K562 (cell line): ENCODE results near the gene ECE2. TPM values are rescaled to one million over a fixed set of nuclear protein-coding genes. Genes with fewer than 3 reads are reported as not detected.

Experiments
- ATAC-seq: fragments of 200-7000 bp; cut with Tn5 transposase; 3 replicates; pipeline ENCODE4 v1.9.1; 2020; ENCODE audit warnings: moderate library complexity
- BruUV-seq: library from RNA; stranded (reverse); fragments of 400-500 nt; replicated peaks from 2 replicates; lab custom pipeline; 2021; lab: Mats Ljungman, UMichigan
- CTCF ChIA-PET: fragments of 300-600 bp; formaldehyde crosslinking; extraction: SDS; loops from one replicate; lab custom pipeline; 2021; ENCODE audit warnings: low intra/inter-chr PET ratio; lab: Yijun Ruan, JAX
- POLR2A ChIA-PET: fragments of 300-600, 350-650 bp; sonication (Branson Sonifier 250); formaldehyde crosslinking; extraction: SDS; loops from one replicate; lab custom pipeline; 2021; ENCODE audit warnings: antibody characterized with exemption, inconsistent platforms; lab: Yijun Ruan, JAX
- DNase-seq, 4 experiments: peaks; one replicate each; pipeline versions ENCODE4 v3.0.0 to v3.0.0-alpha.2; 2011 to 2018; ENCODE audit warnings: low spot score in 3 of 4, mixed read lengths in 3 of 4; ENCODE audit errors: extremely low read depth in 1 of 4
- FAIRE-seq: peaks from 2 replicates; lab custom pipeline; 2011; peaks lifted over from hg19 to GRCh38; lab: Jason Lieb, UNC
- H2AFZ ChIP-seq: 2 replicates; pipeline ENCODE4 v1.6.0; 2011; ENCODE audit warnings: low read depth, low read length, control low read depth, inconsistent platforms
- H3K27ac ChIP-seq: fragments of 200-600 bp; 3 replicates; pipeline ENCODE4 v1.8.0; 2011; ENCODE audit warnings: low read depth, mild to moderate bottlenecking, control low read depth, inconsistent platforms, low read length, moderate library complexity, mixed read lengths; ENCODE audit errors: extremely low read depth
- H3K27me3 ChIP-seq, 2 experiments: fragments of 300-600 bp in 1 of 2; 2 replicates in 1 of 2; 3 replicates in 1 of 2; pipeline versions ENCODE4 v1.6.0 to v1.8.0; 2011; ENCODE audit warnings: inconsistent platforms in 2 of 2, low read length in 2 of 2, mild to moderate bottlenecking in 1 of 2, mixed read lengths in 1 of 2, moderate library complexity in 1 of 2; ENCODE audit not compliant: control insufficient read depth in 2 of 2, insufficient read depth in 2 of 2
- H3K36me3 ChIP-seq: fragments of 300-600 bp; 3 replicates; pipeline ENCODE4 v1.8.0; 2011; ENCODE audit warnings: mild to moderate bottlenecking, low read length, inconsistent platforms; ENCODE audit not compliant: control insufficient read depth, insufficient read depth
- H3K4me1 ChIP-seq, 2 experiments: fragments of 200-600 bp in 1 of 2; replicated peaks in 1 of 2; 2 replicates in 1 of 2; 3 replicates in 1 of 2; pipeline versions ENCODE4 v1.5.1 to v1.8.0; 2011; ENCODE audit warnings: inconsistent platforms in 2 of 2, low read length in 2 of 2, mild to moderate bottlenecking in 1 of 2, mixed read lengths in 1 of 2, moderate library complexity in 1 of 2; ENCODE audit not compliant: control insufficient read depth in 2 of 2, insufficient read depth in 2 of 2
- H3K4me2 ChIP-seq: 2 replicates; pipeline ENCODE4 v1.6.1; 2011; ENCODE audit warnings: low read length, control low read depth, inconsistent platforms, mixed read lengths; ENCODE audit not compliant: insufficient read depth
- H3K4me3 ChIP-seq: fragments of 200-600 bp; sonication (generic), shearing (Covaris generic); 2 replicates; pipeline ENCODE4 v1.5.1; 2016; ENCODE audit warnings: control low read depth, inconsistent platforms
- H3K79me2 ChIP-seq: fragments of 200-600 bp; 3 replicates; pipeline ENCODE4 v1.8.0; 2011; ENCODE audit warnings: low read length, inconsistent platforms; ENCODE audit not compliant: control insufficient read depth, insufficient read depth
- H3K9ac ChIP-seq, 2 experiments: 2 replicates each; pipeline versions ENCODE4 v1.6.0 to v1.6.1; 2011; ENCODE audit warnings: low read depth in 2 of 2, low read length in 2 of 2, control low read depth in 1 of 2, inconsistent platforms in 1 of 2, mild to moderate bottlenecking in 1 of 2, mixed read lengths in 1 of 2; ENCODE audit not compliant: insufficient read depth in 1 of 2
- H3K9me1 ChIP-seq: one replicate; pipeline ENCODE4 v1.6.0; 2011; ENCODE audit warnings: inconsistent platforms, mild to moderate bottlenecking, low read length, moderate library complexity; ENCODE audit not compliant: control insufficient read depth, insufficient read depth
- H3K9me3 ChIP-seq: replicated peaks from 2 replicates; pipeline ENCODE4 v1.5.1; 2011; ENCODE audit warnings: low read depth, low read length, inconsistent platforms; ENCODE audit not compliant: control insufficient read depth, insufficient read depth
- H4K20me1 ChIP-seq: replicated peaks from 2 replicates; pipeline ENCODE4 v1.6.1; 2011; ENCODE audit warnings: low read length, inconsistent platforms, mixed read lengths; ENCODE audit not compliant: control insufficient read depth, insufficient read depth
- ESRRA ChIP-seq: fragments of 450-650 bp; IDR thresholded peaks from 2 replicates; pipeline ENCODE4 v1.6.1; 2014; ENCODE audit warnings: low read depth, mild to moderate bottlenecking, moderate library complexity, borderline replicate concordance
- HMG20B ChIP-seq: fragments of 250-450 bp; sonication (Bioruptor Pico); IDR thresholded peaks from 2 replicates; pipeline ENCODE4 v1.5.0; 2021; ENCODE audit warnings: mild to moderate bottlenecking
- MBD1 ChIP-seq: fragments of 250-450 bp; sonication (Bioruptor Pico); IDR thresholded peaks from 2 replicates; pipeline ENCODE4 v1.8.0; 2022; ENCODE audit warnings: inconsistent platforms
- MCM3 ChIP-seq: fragments of 450-650 bp; IDR thresholded peaks from 2 replicates; pipeline ENCODE4 v1.6.1; 2016
- RBM25 ChIP-seq: fragments of 200-400 bp; formaldehyde crosslinking; IDR thresholded peaks from 2 replicates; pipeline ENCODE4 v1.6.1; 2018; ENCODE audit warnings: low read length, low read depth, moderate library complexity; ENCODE audit not compliant: severe bottlenecking
- SNRNP70 ChIP-seq: fragments of 200-400 bp; formaldehyde crosslinking; optimal IDR thresholded peaks from 2 replicates; pipeline ENCODE3; 2017; ENCODE audit warnings: low read depth, low read length
- ZBTB49 ChIP-seq: sonication (generic); formaldehyde crosslinking; IDR thresholded peaks from 2 replicates; pipeline ENCODE4 v1.8.0; 2022; ENCODE audit warnings: missing genetic modification reagents, mild to moderate bottlenecking, borderline replicate concordance
- ZNF589 ChIP-seq: fragments of 200-800 bp; sonication (Bioruptor generic); IDR thresholded peaks from 2 replicates; pipeline ENCODE4 v1.6.1; 2016; ENCODE audit warnings: low read depth, missing genetic modification characterization, missing compliant biosample characterization
- ZNF695 ChIP-seq: fragments of 450-650 bp; formaldehyde crosslinking; IDR thresholded peaks from 2 replicates; pipeline ENCODE4 v1.4.0; 2020; ENCODE audit warnings: mild to moderate bottlenecking, moderate library complexity
- ZNF778 ChIP-seq: fragments of 450-650 bp; formaldehyde crosslinking; IDR thresholded peaks from 2 replicates; pipeline ENCODE4 v1.4.0; 2020; ENCODE audit warnings: mild to moderate bottlenecking, moderate library complexity
- WGBS: fragments of 100-300 bp; shearing (Covaris generic); methylation state at CpG from one replicate; pipeline ENCODE4 v1.1.6; 2016; ENCODE audit warnings: low coverage, mixed read lengths; ENCODE audit not compliant: insufficient coverage; ENCODE audit errors: missing lambda C conversion rate; 5-methylcytosine and 5-hydroxymethylcytosine counted together
- in situ Hi-C: fragments of 300-500 bp; cut with MboI; formaldehyde crosslinking; loops from 4 replicates; pipeline ENCODE4 v1.15.0; 2018; ENCODE audit warnings: inconsistent platforms, mixed read lengths
- intact Hi-C: fragments of 100-400 bp; cut with micrococcal nuclease; formaldehyde crosslinking; loops from 2 replicates; pipeline ENCODE4 v1.14.2; 2022
- polyA plus RNA-seq, 8 experiments: library from polyadenylated mRNA; depleted of rRNA in 4 of 8; stranded (reverse) in 5 of 8; unstranded in 3 of 8; fragments of >200 nt; fragmentation: Nextera tagmentation in 2 of 8; fragmentation: Illumina TruSeq in 1 of 8; extraction: Ambion mirVana in 2 of 8; extraction: Trizol in 1 of 8; gene quantifications; 2 replicates each; pipeline versions ENCODE4 v1.2.1 to v1.2.3, GENCODE V29; 2011 to 2014; ENCODE audit warnings: inconsistent platforms in 1 of 8, missing spikeins in 1 of 8
- total RNA-seq, 7 experiments: library from RNA; depleted of rRNA in 6 of 7; stranded (reverse); fragments of >200 nt in 6 of 7; fragmentation: Illumina TruSeq in 2 of 7; extraction: Trizol in 2 of 7; gene quantifications; 2 replicates each; pipeline versions ENCODE4 v1.2.1 to v1.2.3, GENCODE V29; 2011 to 2021; ENCODE audit warnings: low replicate concordance in 1 of 7

The ECE2 gene
- total and polyA plus RNA-seq, 9 of the 15 experiments (the other 6 are each of a cell fraction or from before 2014, with no cell fraction given), result not detected

GRCh38 chr3:184325715-184326369 lies 50.0 kb downstream of the ECE2 start:
- FAIRE-seq, result no peak
- ATAC-seq, result no peak
- H3K4me3 ChIP-seq, result no peak overlapping the region
- peaks cover 98% of the 10 kb centered on the region for H3K36me3 ChIP-seq
- H3K4me2 ChIP-seq, result no peak overlapping the region
- in situ Hi-C loops, result no loop called here
- ChIA-PET POLR2A (interaction anchor here (1.2 to 2.8 kb wide), 2 partner anchors 8 to 10 kb away, joined by 4 to 24 read pairs; no protein-coding TSS in a partner anchor), CTCF (no interaction called here)
- no peak overlapping the region for H3K27ac ChIP-seq
- intact Hi-C loops, result no loop called here
- no peak for DNase-seq
- H3K9ac ChIP-seq, result no peak overlapping the region; a peak in 1 of 4 replicates
- no TSS peak for BruUV-seq
- H4K20me1 ChIP-seq, result peaks cover 14% of the 10 kb centered on the region
- H3K27me3 ChIP-seq, result no peaks in the 10 kb centered on the region
- no peaks in the 10 kb centered on the region for H3K9me3 ChIP-seq
- H3K4me1 ChIP-seq, result peaks cover 0 to 3% of the 10 kb centered on the region in 2 experiments; a peak in 2 of 5 replicates
- 93% methylated on average over 6 of the region's 6 CpGs for WGBS
- no peak overlapping the region for H2AFZ ChIP-seq
- no peaks in the 10 kb centered on the region for H3K9me1 ChIP-seq
- H3K79me2 ChIP-seq, result peaks cover 49% of the 10 kb centered on the region; the same call in 2 of the 3 replicates
- TF ChIP-seq RBM25 (no peak), HMG20B (no peak), MCM3 (no peak), SNRNP70 (no peak), ZNF589 (CRISPR knock-in tag) (no peak), ZNF778 (CRISPR knock-in tag) (no peak), ZNF695 (CRISPR knock-in tag) (no peak), ZBTB49 (CRISPR knock-in tag) (no peak), ESRRA (no peak), MBD1 (CRISPR knock-in tag) (no peak)
